ENCODE measurements around the gene THEMIS. TPM values are rescaled to one million over a fixed set of nuclear protein-coding genes. Genes with fewer than 3 reads are reported as not detected.
"Not testable (repeated sequence)": the region's sequence is repeated elsewhere in the genome, so short reads cannot be mapped to it uniquely, and the experiment has no call there.

The THEMIS gene
- total RNA-seq, 1 donor from 2014 or later = under 0.01 TPM

GRCh38 chr6:127790571-127790970 lies 110.3 kb downstream of the THEMIS start:
- H3K27me3 ChIP-seq (ENCODE audit: control insufficient read depth in 3 of 3, insufficient read depth in 3 of 3, low read length in 3 of 3) = no peaks in the 10 kb centered on the region
- H3K9me3 ChIP-seq (ENCODE audit: control insufficient read depth in 3 of 3, low read length in 3 of 3) = no peaks in the 10 kb centered on the region
- no peak overlapping the region for H3K9ac ChIP-seq (ENCODE audit: low read depth in 1 of 3, low read length in 3 of 3)
- H3K36me3 ChIP-seq (ENCODE audit: control insufficient read depth in 3 of 3, insufficient read depth in 3 of 3, low read length in 3 of 3) = no peaks in the 10 kb centered on the region
- H3K4me3 ChIP-seq (ENCODE audit: low read length in 3 of 3) = no peak overlapping the region
- no peak overlapping the region for H3K27ac ChIP-seq (ENCODE audit: low read depth, low read length)
- no peaks in the 10 kb centered on the region for H3K4me1 ChIP-seq (ENCODE audit: control insufficient read depth in 3 of 3, insufficient read depth in 3 of 3, low read length in 3 of 3)

GRCh38 chr6:127786109-127786508 lies 114.7 kb downstream of the THEMIS start:
- no peak overlapping the region for H3K4me3 ChIP-seq (ENCODE audit: low read length in 3 of 3)
- H3K9me3 ChIP-seq (ENCODE audit: control insufficient read depth in 3 of 3, low read length in 3 of 3) = no peaks in the 10 kb centered on the region
- H3K4me1 ChIP-seq (ENCODE audit: control insufficient read depth in 3 of 3, insufficient read depth in 3 of 3, low read length in 3 of 3) = no peaks in the 10 kb centered on the region
- H3K36me3 ChIP-seq (ENCODE audit: control insufficient read depth in 3 of 3, insufficient read depth in 3 of 3, low read length in 3 of 3) = no peaks in the 10 kb centered on the region
- H3K27ac ChIP-seq (ENCODE audit: low read depth, low read length) = no peak overlapping the region
- no peak overlapping the region for H3K9ac ChIP-seq (ENCODE audit: low read depth in 1 of 3, low read length in 3 of 3)
- no peaks in the 10 kb centered on the region for H3K27me3 ChIP-seq (ENCODE audit: control insufficient read depth in 3 of 3, insufficient read depth in 3 of 3, low read length in 3 of 3)

- H3K4me3 ChIP-seq (ENCODE audit: low read length in 3 of 3) = no peak overlapping the region
- H3K4me1 ChIP-seq (ENCODE audit: control insufficient read depth in 3 of 3, insufficient read depth in 3 of 3, low read length in 3 of 3) = no peaks in the 10 kb centered on the region
- no peak overlapping the region for H3K27ac ChIP-seq (ENCODE audit: low read depth, low read length)
- H3K9ac ChIP-seq (ENCODE audit: low read depth in 1 of 3, low read length in 3 of 3) = no peak overlapping the region
- H3K27me3 ChIP-seq (ENCODE audit: control insufficient read depth in 3 of 3, insufficient read depth in 3 of 3, low read length in 3 of 3) = no peaks in the 10 kb centered on the region
- H3K9me3 ChIP-seq (ENCODE audit: control insufficient read depth in 3 of 3, low read length in 3 of 3) = no peaks in the 10 kb centered on the region
- no peaks in the 10 kb centered on the region for H3K36me3 ChIP-seq (ENCODE audit: control insufficient read depth in 3 of 3, insufficient read depth in 3 of 3, low read length in 3 of 3)
Measured at GRCh38 chr6:127784468-127784867, 116.4 kb downstream of the THEMIS start.

DNA sequence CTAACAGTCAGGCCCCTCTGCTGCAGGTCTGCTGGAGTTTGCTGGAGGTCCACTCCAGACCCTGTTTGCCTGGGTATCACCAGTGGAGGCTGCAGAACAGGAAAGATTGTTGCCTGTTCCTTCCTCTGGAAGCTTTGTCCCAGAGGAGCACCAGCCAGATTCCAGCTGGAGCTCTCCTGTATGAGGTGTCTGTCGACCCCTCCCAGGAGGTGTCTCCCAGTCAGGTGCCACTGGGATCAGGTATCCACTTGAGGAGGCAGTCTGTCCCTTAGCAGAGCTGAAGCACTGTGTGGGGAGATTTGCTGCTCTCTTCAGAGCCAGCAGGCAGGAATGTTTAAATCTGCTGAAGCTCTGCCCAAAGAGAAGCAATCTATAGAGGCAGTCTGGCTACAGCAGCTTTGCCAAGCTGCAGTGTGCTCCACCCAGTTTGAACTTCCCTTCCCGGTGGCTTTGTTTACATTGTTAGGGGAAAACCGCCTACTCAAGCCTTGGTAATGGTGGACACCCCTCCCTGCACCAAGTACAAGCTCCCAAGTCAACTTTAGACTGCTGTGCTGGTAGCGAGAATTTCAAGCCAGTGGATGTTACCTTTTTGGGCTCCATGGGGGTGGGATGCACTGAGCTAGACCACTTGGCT lies 119.1 kb downstream of the THEMIS start:
- H3K9me3 ChIP-seq (ENCODE audit: control insufficient read depth in 3 of 3, low read length in 3 of 3); H3K9ac ChIP-seq (ENCODE audit: low read depth in 1 of 3, low read length in 3 of 3); H3K4me1 ChIP-seq (ENCODE audit: control insufficient read depth in 3 of 3, insufficient read depth in 3 of 3, low read length in 3 of 3); H3K4me3 ChIP-seq (ENCODE audit: low read length in 3 of 3); H3K27me3 ChIP-seq (ENCODE audit: control insufficient read depth in 3 of 3, insufficient read depth in 3 of 3, low read length in 3 of 3); H3K27ac ChIP-seq (ENCODE audit: low read depth, low read length); H3K36me3 ChIP-seq (ENCODE audit: control insufficient read depth in 3 of 3, insufficient read depth in 3 of 3, low read length in 3 of 3): not testable (repeated sequence)

DNA sequence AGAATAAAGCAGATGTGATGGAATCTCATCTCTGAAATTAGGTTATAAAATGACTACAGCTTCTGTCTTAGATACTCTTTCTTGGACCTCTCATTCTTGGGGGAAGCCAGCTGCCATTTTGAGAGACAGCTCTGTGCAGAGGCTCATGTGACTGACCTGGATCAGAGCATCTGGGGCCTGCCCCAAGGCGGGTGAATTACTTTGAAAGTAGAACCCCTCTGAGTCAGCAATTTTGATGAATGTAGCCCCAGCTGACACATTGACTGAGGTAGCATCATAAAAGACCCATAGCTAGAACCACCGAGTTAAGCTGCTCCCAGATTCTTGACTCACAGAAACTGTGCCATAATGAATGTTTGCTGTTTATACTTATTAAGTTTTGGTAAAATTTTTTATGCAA lies 124.5 kb downstream of the THEMIS start:
- no peaks in the 10 kb centered on the region for H3K27me3 ChIP-seq (ENCODE audit: control insufficient read depth in 3 of 3, insufficient read depth in 3 of 3, low read length in 3 of 3)
- no peaks in the 10 kb centered on the region for H3K36me3 ChIP-seq (ENCODE audit: control insufficient read depth in 3 of 3, insufficient read depth in 3 of 3, low read length in 3 of 3)
- H3K4me3 ChIP-seq (ENCODE audit: low read length in 3 of 3) = no peak overlapping the region
- no peaks in the 10 kb centered on the region for H3K9me3 ChIP-seq (ENCODE audit: control insufficient read depth in 3 of 3, low read length in 3 of 3)
- H3K27ac ChIP-seq (ENCODE audit: low read depth, low read length) = no peak overlapping the region
- no peak overlapping the region for H3K9ac ChIP-seq (ENCODE audit: low read depth in 1 of 3, low read length in 3 of 3)
- no peaks in the 10 kb centered on the region for H3K4me1 ChIP-seq (ENCODE audit: control insufficient read depth in 3 of 3, insufficient read depth in 3 of 3, low read length in 3 of 3)

DNA sequence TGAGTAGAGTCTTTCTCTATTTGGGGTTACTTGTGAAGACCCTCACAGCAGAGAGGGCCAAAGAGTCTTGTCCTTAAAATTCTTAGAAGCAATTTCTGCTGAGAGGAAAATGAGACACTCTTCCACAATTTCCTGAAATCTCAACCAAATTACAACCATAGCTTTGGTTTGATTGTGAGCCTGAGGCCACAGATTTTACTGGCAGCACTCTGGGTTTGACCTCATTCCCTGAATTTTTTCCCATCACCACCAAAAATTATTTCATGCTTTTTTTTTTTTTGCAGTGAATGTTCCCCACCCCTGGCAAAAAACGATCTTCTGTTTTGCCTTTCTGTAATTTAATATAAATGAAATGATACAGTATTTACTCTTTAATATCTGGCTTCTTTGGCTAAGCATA lies 125.5 kb downstream of the THEMIS start:
- Histone ChIP-seq H3K9ac (ENCODE audit: low read depth in 1 of 3, low read length in 3 of 3) (no peak overlapping the region), H3K9me3 (ENCODE audit: control insufficient read depth in 3 of 3, low read length in 3 of 3) (no peaks in the 10 kb centered on the region), H3K4me3 (ENCODE audit: low read length in 3 of 3) (no peak overlapping the region)

DNA sequence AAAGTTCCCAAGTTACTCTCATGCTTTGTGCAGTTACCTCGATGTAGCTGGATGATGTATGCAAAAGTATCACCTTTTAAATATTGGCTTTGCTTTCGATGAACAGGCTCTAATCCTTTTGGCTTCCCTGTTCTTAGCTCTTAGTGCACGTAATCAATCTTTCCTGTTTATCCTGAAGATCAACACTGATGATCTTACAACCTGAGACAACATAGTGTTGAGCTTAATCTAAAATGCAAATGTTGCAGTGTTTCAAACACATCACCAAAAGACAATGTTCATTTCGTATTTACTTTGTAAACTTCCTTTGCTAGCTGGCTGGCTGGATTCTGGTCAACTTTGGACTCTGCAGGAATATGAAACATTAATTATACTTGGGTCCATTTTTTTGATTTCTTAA lies 132.1 kb downstream of the THEMIS start:
- Histone ChIP-seq H3K9me3 (ENCODE audit: control insufficient read depth in 3 of 3, low read length in 3 of 3) (no peaks in the 10 kb centered on the region), H3K4me3 (ENCODE audit: low read length in 3 of 3) (no peak overlapping the region), H3K27me3 (ENCODE audit: control insufficient read depth in 3 of 3, insufficient read depth in 3 of 3, low read length in 3 of 3) (no peaks in the 10 kb centered on the region), H3K36me3 (ENCODE audit: control insufficient read depth in 3 of 3, insufficient read depth in 3 of 3, low read length in 3 of 3) (no peaks in the 10 kb centered on the region), H3K4me1 (ENCODE audit: control insufficient read depth in 3 of 3, insufficient read depth in 3 of 3, low read length in 3 of 3) (no peaks in the 10 kb centered on the region), H3K9ac (ENCODE audit: low read depth in 1 of 3, low read length in 3 of 3) (no peak overlapping the region), H3K27ac (ENCODE audit: low read depth, low read length) (no peak overlapping the region)

More for the DNA sequence above, 125.5 kb downstream of the THEMIS start:
- Histone ChIP-seq H3K4me1 (ENCODE audit: control insufficient read depth in 3 of 3, insufficient read depth in 3 of 3, low read length in 3 of 3) (no peaks in the 10 kb centered on the region), H3K27ac (ENCODE audit: low read depth, low read length) (no peak overlapping the region), H3K36me3 (ENCODE audit: control insufficient read depth in 3 of 3, insufficient read depth in 3 of 3, low read length in 3 of 3) (no peaks in the 10 kb centered on the region), H3K27me3 (ENCODE audit: control insufficient read depth in 3 of 3, insufficient read depth in 3 of 3, low read length in 3 of 3) (no peaks in the 10 kb centered on the region)

DNA sequence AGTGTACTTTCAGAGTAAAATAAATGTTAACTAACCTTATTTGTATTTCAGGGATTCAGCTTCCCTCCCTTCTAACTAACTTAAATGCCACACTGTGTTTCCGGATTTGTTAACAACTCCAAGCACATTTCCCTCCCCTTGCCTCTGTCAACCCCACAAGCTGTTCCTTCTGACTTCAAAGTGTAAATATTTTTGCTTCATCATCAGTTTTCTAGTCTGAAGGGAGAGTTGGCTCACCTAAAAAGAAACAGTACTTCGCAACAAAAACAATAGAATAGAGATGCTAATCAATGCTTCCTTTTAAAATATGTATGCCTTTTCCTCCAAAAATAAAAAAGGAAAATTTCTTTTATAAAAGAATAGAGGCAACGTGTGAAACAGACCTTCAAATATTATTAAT lies 132.6 kb downstream of the THEMIS start:
- Histone ChIP-seq H3K27ac (ENCODE audit: low read depth, low read length) (no peak overlapping the region), H3K36me3 (ENCODE audit: control insufficient read depth in 3 of 3, insufficient read depth in 3 of 3, low read length in 3 of 3) (no peaks in the 10 kb centered on the region), H3K9ac (ENCODE audit: low read depth in 1 of 3, low read length in 3 of 3) (no peak overlapping the region)

GRCh38 chr6:127765949-127766348 lies 134.9 kb downstream of the THEMIS start:
- Histone ChIP-seq H3K36me3 (ENCODE audit: control insufficient read depth in 3 of 3, insufficient read depth in 3 of 3, low read length in 3 of 3) (no peaks in the 10 kb centered on the region), H3K9me3 (ENCODE audit: control insufficient read depth in 3 of 3, low read length in 3 of 3) (no peaks in the 10 kb centered on the region), H3K27me3 (ENCODE audit: control insufficient read depth in 3 of 3, insufficient read depth in 3 of 3, low read length in 3 of 3) (no peaks in the 10 kb centered on the region), H3K27ac (ENCODE audit: low read depth, low read length) (no peak overlapping the region), H3K4me1 (ENCODE audit: control insufficient read depth in 3 of 3, insufficient read depth in 3 of 3, low read length in 3 of 3) (no peaks in the 10 kb centered on the region), H3K4me3 (ENCODE audit: low read length in 3 of 3) (no peak overlapping the region), H3K9ac (ENCODE audit: low read depth in 1 of 3, low read length in 3 of 3) (no peak overlapping the region)

More for the DNA sequence above, 132.6 kb downstream of the THEMIS start:
- Histone ChIP-seq H3K9me3 (ENCODE audit: control insufficient read depth in 3 of 3, low read length in 3 of 3) (no peaks in the 10 kb centered on the region), H3K4me1 (ENCODE audit: control insufficient read depth in 3 of 3, insufficient read depth in 3 of 3, low read length in 3 of 3) (no peaks in the 10 kb centered on the region), H3K27me3 (ENCODE audit: control insufficient read depth in 3 of 3, insufficient read depth in 3 of 3, low read length in 3 of 3) (no peaks in the 10 kb centered on the region), H3K4me3 (ENCODE audit: low read length in 3 of 3) (no peak overlapping the region)

GRCh38 chr6:127762284-127762683 lies 138.6 kb downstream of the THEMIS start:
- no peaks in the 10 kb centered on the region for H3K4me1 ChIP-seq (ENCODE audit: control insufficient read depth in 3 of 3, insufficient read depth in 3 of 3, low read length in 3 of 3)
- no peaks in the 10 kb centered on the region for H3K9me3 ChIP-seq (ENCODE audit: control insufficient read depth in 3 of 3, low read length in 3 of 3)
- H3K36me3 ChIP-seq (ENCODE audit: control insufficient read depth in 3 of 3, insufficient read depth in 3 of 3, low read length in 3 of 3) = no peaks in the 10 kb centered on the region
- H3K27me3 ChIP-seq (ENCODE audit: control insufficient read depth in 3 of 3, insufficient read depth in 3 of 3, low read length in 3 of 3) = no peaks in the 10 kb centered on the region
- no peak overlapping the region for H3K9ac ChIP-seq (ENCODE audit: low read depth in 1 of 3, low read length in 3 of 3)
- no peak overlapping the region for H3K27ac ChIP-seq (ENCODE audit: low read depth, low read length)
- no peak overlapping the region for H3K4me3 ChIP-seq (ENCODE audit: low read length in 3 of 3)
